Vagina (tissue), 2 donors: Measurements from ENCODE around the gene ZBTB16.

Experiments used
- POLR2A ChIP-seq, 2 donors: fragments of 450-650 bp; IDR thresholded peaks; one replicate each; pipeline ENCODE4 v1.6.1; 2017; ENCODE audit warnings: antibody characterized with exemption in 2 of 2, mild to moderate bottlenecking in 2 of 2, moderate library complexity in 2 of 2
- TF ChIP-seq, protein P1 (sequence below), 3 experiments: fragments of 450-650 bp in 2 of 3; fragments of 200-600 bp in 1 of 3; sonication (generic) in 1 of 3; IDR thresholded peaks; one replicate each; pipeline ENCODE4 v1.5.1; 2017 to 2019; ENCODE audit warnings: antibody characterized with exemption in 3 of 3, mild to moderate bottlenecking in 2 of 3, moderate library complexity in 2 of 3

- TF ChIP-seq POLR2A (IDR thresholded peaks at IDR 0.05), result no peak
- TF ChIP-seq, protein P1, sequence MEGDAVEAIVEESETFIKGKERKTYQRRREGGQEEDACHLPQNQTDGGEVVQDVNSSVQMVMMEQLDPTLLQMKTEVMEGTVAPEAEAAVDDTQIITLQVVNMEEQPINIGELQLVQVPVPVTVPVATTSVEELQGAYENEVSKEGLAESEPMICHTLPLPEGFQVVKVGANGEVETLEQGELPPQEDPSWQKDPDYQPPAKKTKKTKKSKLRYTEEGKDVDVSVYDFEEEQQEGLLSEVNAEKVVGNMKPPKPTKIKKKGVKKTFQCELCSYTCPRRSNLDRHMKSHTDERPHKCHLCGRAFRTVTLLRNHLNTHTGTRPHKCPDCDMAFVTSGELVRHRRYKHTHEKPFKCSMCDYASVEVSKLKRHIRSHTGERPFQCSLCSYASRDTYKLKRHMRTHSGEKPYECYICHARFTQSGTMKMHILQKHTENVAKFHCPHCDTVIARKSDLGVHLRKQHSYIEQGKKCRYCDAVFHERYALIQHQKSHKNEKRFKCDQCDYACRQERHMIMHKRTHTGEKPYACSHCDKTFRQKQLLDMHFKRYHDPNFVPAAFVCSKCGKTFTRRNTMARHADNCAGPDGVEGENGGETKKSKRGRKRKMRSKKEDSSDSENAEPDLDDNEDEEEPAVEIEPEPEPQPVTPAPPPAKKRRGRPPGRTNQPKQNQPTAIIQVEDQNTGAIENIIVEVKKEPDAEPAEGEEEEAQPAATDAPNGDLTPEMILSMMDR (IDR thresholded peaks at IDR 0.05), result no peak
Observed at GRCh38 chr11:114281388-114281956, 222.0 kb downstream of the ZBTB16 start.
